H1 (cell line): Measurements from ENCODE around the gene SEMA4D. TPM values are rescaled to one million over a fixed set of nuclear protein-coding genes. Genes with fewer than 3 reads are reported as not detected.

ENCODE experiments used
- CTCF ChIA-PET: fragments of 300-600 bp; sonication (Branson Sonifier 250); formaldehyde crosslinking; loops from one replicate; lab custom pipeline; 2021; ENCODE audit not compliant: partially characterized antibody; lab: Charles Lee
- POLR2A ChIA-PET: fragments of 300-600 bp; sonication (Branson Sonifier 250); formaldehyde crosslinking; loops from one replicate; lab custom pipeline; 2021; ENCODE audit warnings: inconsistent platforms; ENCODE audit not compliant: partially characterized antibody; lab: Charles Lee
- DNase-seq, 2 experiments: peaks; one replicate each; pipeline versions ENCODE4 v3.0.0 to v3.0.0-alpha.2; 2010 to 2022; ENCODE audit warnings: low spot score in 2 of 2, low read depth in 1 of 2, mixed read lengths in 1 of 2
- FAIRE-seq: peaks from 2 replicates; lab custom pipeline; 2011; peaks lifted over from hg19 to GRCh38; lab: Jason Lieb, UNC
- H2AFZ ChIP-seq: 2 replicates; pipeline ENCODE4 v1.8.1; 2012; ENCODE audit warnings: low read length, inconsistent platforms
- H2AK5ac ChIP-seq: 2 replicates; pipeline ENCODE4 v1.6.1; 2013; ENCODE audit warnings: low read depth, low read length
- H2BK120ac ChIP-seq: replicated peaks from 2 replicates; pipeline ENCODE3; 2013; ENCODE audit warnings: low read depth, low read length, inconsistent platforms
- H2BK12ac ChIP-seq: 2 replicates; pipeline ENCODE4 v1.6.1; 2013; ENCODE audit warnings: low read depth, low read length
- H2BK15ac ChIP-seq: 2 replicates; pipeline ENCODE4 v1.6.1; 2013; ENCODE audit warnings: low read length
- H2BK20ac ChIP-seq: 2 replicates; pipeline ENCODE4 v1.6.1; 2013; ENCODE audit warnings: low read length
- H2BK5ac ChIP-seq: 2 replicates; pipeline ENCODE4 v1.6.1; 2013; ENCODE audit warnings: low read depth, low read length
- H3K14ac ChIP-seq: 2 replicates; pipeline ENCODE4 v1.6.1; 2013; ENCODE audit warnings: inconsistent platforms; ENCODE audit not compliant: insufficient read length
- H3K18ac ChIP-seq: 2 replicates; pipeline ENCODE4 v1.6.1; 2013; ENCODE audit warnings: low read length; ENCODE audit errors: extremely low read depth
- H3K23ac ChIP-seq: 2 replicates; pipeline ENCODE4 v1.6.1; 2013; ENCODE audit warnings: inconsistent platforms; ENCODE audit not compliant: insufficient read length
- H3K23me2 ChIP-seq: 2 replicates; pipeline ENCODE4 v1.6.1; 2013; ENCODE audit warnings: low read depth, low read length
- H3K27ac ChIP-seq: 2 replicates; pipeline ENCODE4 v1.6.1; 2011; ENCODE audit warnings: low read depth, low read length, inconsistent platforms
- H3K27me3 ChIP-seq, 4 experiments: replicated peaks in 1 of 4; 1 replicate in 1 of 4; 2 replicates in 3 of 4; pipeline versions ENCODE4 v1.6.1 to v1.8.1; 2011 to 2013; ENCODE audit warnings: low read length in 3 of 4, mild to moderate bottlenecking in 3 of 4, inconsistent platforms in 2 of 4, mixed read lengths in 2 of 4, moderate library complexity in 1 of 4; ENCODE audit not compliant: control insufficient read depth in 3 of 4, insufficient read depth in 3 of 4; ENCODE audit errors: extremely low read depth in 1 of 4
- H3K36me3 ChIP-seq, 4 experiments: 2 replicates each; pipeline versions ENCODE4 v1.6.1 to v1.8.1; 2011 to 2013; ENCODE audit warnings: mild to moderate bottlenecking in 4 of 4, low read length in 3 of 4, moderate library complexity in 2 of 4, control low read depth in 1 of 4, inconsistent platforms in 1 of 4; ENCODE audit not compliant: insufficient read depth in 4 of 4, control insufficient read depth in 2 of 4
- H3K4ac ChIP-seq: replicated peaks from 2 replicates; pipeline ENCODE3; 2013; ENCODE audit warnings: low read length, low read depth, mixed read lengths, inconsistent platforms; ENCODE audit not compliant: insufficient read length
- H3K4me1 ChIP-seq, 4 experiments: replicated peaks in 1 of 4; 1 replicate in 1 of 4; 2 replicates in 3 of 4; pipeline versions ENCODE4 v1.6.1 to v1.8.1; 2011 to 2013; ENCODE audit warnings: low read length in 3 of 4, inconsistent platforms in 2 of 4, mixed read lengths in 1 of 4; ENCODE audit not compliant: insufficient read depth in 4 of 4, control insufficient read depth in 3 of 4
- H3K4me2 ChIP-seq, 2 experiments: 2 replicates each; pipeline versions ENCODE4 v1.6.1 to v1.8.1; 2011 to 2013; ENCODE audit warnings: low read depth in 2 of 2, low read length in 2 of 2, control low read depth in 1 of 2, inconsistent platforms in 1 of 2, mild to moderate bottlenecking in 1 of 2; ENCODE audit not compliant: insufficient read depth in 1 of 2
- H3K4me3 ChIP-seq, 4 experiments: fragments of 200-600, 300-600 bp in 1 of 4; sonication (generic), shearing (Covaris generic), sonication (Bioruptor Twin) in 1 of 4; 2 replicates each; pipeline versions ENCODE4 v1.5.1 to v1.8.1; 2011 to 2016; ENCODE audit warnings: low read length in 4 of 4, low read depth in 3 of 4, control low read depth in 2 of 4, inconsistent platforms in 2 of 4, mild to moderate bottlenecking in 2 of 4, mixed read lengths in 1 of 4, moderate library complexity in 1 of 4; ENCODE audit not compliant: insufficient read depth in 2 of 4; ENCODE audit errors: extremely low read depth in 1 of 4
- H3K56ac ChIP-seq: replicated peaks from 2 replicates; pipeline ENCODE3; 2013; ENCODE audit warnings: low read depth, mild to moderate bottlenecking, mixed read lengths, low read length, inconsistent platforms; ENCODE audit not compliant: insufficient read length
- H3K79me1 ChIP-seq: 2 replicates; pipeline ENCODE4 v1.6.1; 2013; ENCODE audit warnings: low read depth, low read length, control low read depth
- H3K79me2 ChIP-seq, 2 experiments: 2 replicates each; pipeline versions ENCODE4 v1.6.1 to v1.8.1; 2012 to 2013; ENCODE audit warnings: low read length in 2 of 2, mild to moderate bottlenecking in 2 of 2, inconsistent platforms in 1 of 2; ENCODE audit not compliant: insufficient read depth in 2 of 2, control insufficient read depth in 1 of 2
- H3K9ac ChIP-seq, 4 experiments: replicated peaks in 1 of 4; 1 replicate in 1 of 4; 2 replicates in 3 of 4; pipeline versions ENCODE4 v1.6.1 to v1.8.1; 2011 to 2013; ENCODE audit warnings: low read depth in 3 of 4, low read length in 3 of 4, control low read depth in 2 of 4, mild to moderate bottlenecking in 2 of 4, moderate library complexity in 2 of 4, inconsistent platforms in 1 of 4; ENCODE audit errors: extremely low read depth in 1 of 4
- H3K9me3 ChIP-seq, 2 experiments: 2 replicates each; pipeline versions ENCODE4 v1.6.1 to v1.8.1; 2012 to 2013; ENCODE audit warnings: mild to moderate bottlenecking in 2 of 2, moderate library complexity in 2 of 2, control low read depth in 1 of 2, inconsistent platforms in 1 of 2, low read depth in 1 of 2, low read length in 1 of 2, mixed read lengths in 1 of 2; ENCODE audit not compliant: insufficient read depth in 2 of 2
- H4K20me1 ChIP-seq, 2 experiments: replicated peaks in 1 of 2; 2 replicates each; pipeline versions ENCODE3 to v1.8.1; 2011 to 2013; ENCODE audit warnings: inconsistent platforms in 2 of 2, low read length in 2 of 2, mild to moderate bottlenecking in 1 of 2; ENCODE audit not compliant: insufficient read depth in 2 of 2, control insufficient read depth in 1 of 2
- H4K5ac ChIP-seq: 2 replicates; pipeline ENCODE4 v1.6.1; 2013; ENCODE audit warnings: low read length, low read depth, mixed read lengths, inconsistent platforms; ENCODE audit not compliant: insufficient read length
- H4K8ac ChIP-seq: 2 replicates; pipeline ENCODE4 v1.8.0; 2013; ENCODE audit warnings: mild to moderate bottlenecking, moderate library complexity, low read length, inconsistent platforms; ENCODE audit not compliant: insufficient read depth; ENCODE audit errors: extremely low read depth
- H4K91ac ChIP-seq: replicated peaks from 2 replicates; pipeline ENCODE3; 2013; ENCODE audit warnings: low read length, mixed read lengths, inconsistent platforms; ENCODE audit not compliant: insufficient read length
- BRCA1 ChIP-seq: IDR thresholded peaks from 2 replicates; pipeline ENCODE4 v1.6.1; 2012; ENCODE audit warnings: low read depth, low read length, improper control_type of control experiment
- EP300 ChIP-seq, 2 experiments: IDR thresholded peaks; 1 replicate in 1 of 2; 2 replicates in 1 of 2; pipeline ENCODE4 v1.6.1; 2011 to 2012; ENCODE audit warnings: low read depth in 2 of 2, low read length in 2 of 2, mild to moderate bottlenecking in 2 of 2, borderline replicate concordance in 1 of 2, inconsistent platforms in 1 of 2, moderate library complexity in 1 of 2
- GTF2F1 ChIP-seq: IDR thresholded peaks from 2 replicates; pipeline ENCODE4 v1.6.1; 2012; ENCODE audit warnings: low read depth, low read length, improper control_type of control experiment, borderline replicate concordance
- HDAC6 ChIP-seq: IDR thresholded peaks from one replicate; pipeline ENCODE4 v1.7.1; 2012; ENCODE audit warnings: low read depth, mild to moderate bottlenecking, inconsistent platforms, low read length, moderate library complexity
- JUN ChIP-seq: IDR thresholded peaks from 2 replicates; pipeline ENCODE4 v1.6.1; 2011; ENCODE audit warnings: low read depth, mild to moderate bottlenecking, improper control_type of control experiment, low read length
- KDM4A ChIP-seq: IDR thresholded peaks from one replicate; pipeline ENCODE4 v1.7.1; 2012; ENCODE audit warnings: low read depth, mild to moderate bottlenecking, moderate library complexity, low read length, inconsistent platforms; ENCODE audit not compliant: severe bottlenecking
- NANOG ChIP-seq: IDR thresholded peaks from 2 replicates; pipeline ENCODE4 v1.6.1; 2011; ENCODE audit warnings: low read length, low read depth, mild to moderate bottlenecking, inconsistent platforms; ENCODE audit not compliant: insufficient read depth, poor library complexity, severe bottlenecking
- POU5F1 ChIP-seq: IDR thresholded peaks from 2 replicates; pipeline ENCODE4 v1.6.1; 2011; ENCODE audit warnings: low read depth, mild to moderate bottlenecking, low read length, moderate library complexity
- RFX5 ChIP-seq: IDR thresholded peaks from 2 replicates; pipeline ENCODE4 v1.6.1; 2011; ENCODE audit warnings: low read depth, low read length, improper control_type of control experiment, borderline replicate concordance
- SAP30 ChIP-seq: fragments of 300-600 bp; sonication (generic); IDR thresholded peaks from 2 replicates; pipeline ENCODE4 v1.7.1; 2012; ENCODE audit warnings: low read length, moderate library complexity, mild to moderate bottlenecking, inconsistent platforms; ENCODE audit not compliant: insufficient read depth, insufficient replicate concordance
- TBP ChIP-seq: IDR thresholded peaks from 2 replicates; pipeline ENCODE4 v1.6.1; 2011; ENCODE audit warnings: low read depth, low read length, improper control_type of control experiment
- TEAD4 ChIP-seq: IDR thresholded peaks from 2 replicates; pipeline ENCODE4 v1.6.1; 2012; ENCODE audit warnings: low read depth, low read length, inconsistent platforms, mixed read lengths
- WGBS, 2 experiments: shearing (Covaris generic) in 1 of 2; methylation state at CpG; one replicate each; pipeline versions ENCODE4 v1.1.6 to v1.1.7; 2013 to 2015; ENCODE audit warnings: low lambda C conversion rate in 2 of 2, mixed read lengths in 2 of 2, inconsistent platforms in 1 of 2, low coverage in 1 of 2, missing lambda C conversion rate in 1 of 2; ENCODE audit not compliant: insufficient replicate concordance in 2 of 2, insufficient coverage in 1 of 2, insufficient read length in 1 of 2; ENCODE audit errors: extremely low coverage in 1 of 2, missing lambda C conversion rate in 1 of 2; 5-methylcytosine and 5-hydroxymethylcytosine counted together
- polyA plus RNA-seq, 7 experiments: library from polyadenylated mRNA; depleted of rRNA in 3 of 7; stranded (reverse) in 5 of 7; unstranded in 2 of 7; fragments of >200 nt in 5 of 7; fragments of 200-250 nt in 2 of 7; gene quantifications; 1 replicate in 5 of 7; 2 replicates in 1 of 7; 4 replicates in 1 of 7; pipeline versions ENCODE4 v1.2.1 to v1.2.3, GENCODE V29; 2011 to 2013; ENCODE audit warnings: missing spikeins in 2 of 7, mixed read lengths in 2 of 7
- total RNA-seq: library from RNA; stranded (reverse); fragmentation: NEBNext Ultra II Directional; extraction: Animal tissue kit (Norgen Biotek cat#: 25700); gene quantifications from 2 replicates; pipeline ENCODE4 v1.2.1, GENCODE V29; 2021
- TF ChIP-seq, protein P1 (sequence below): IDR thresholded peaks from 2 replicates; pipeline ENCODE4 v1.6.1; 2012; ENCODE audit warnings: inconsistent platforms

The SEMA4D gene
- total and polyA plus RNA-seq, 2 of the 8 experiments (the other 6 are each of a cell fraction or from before 2014, with no cell fraction given) = 21.0 to 70.4 TPM

DNA sequence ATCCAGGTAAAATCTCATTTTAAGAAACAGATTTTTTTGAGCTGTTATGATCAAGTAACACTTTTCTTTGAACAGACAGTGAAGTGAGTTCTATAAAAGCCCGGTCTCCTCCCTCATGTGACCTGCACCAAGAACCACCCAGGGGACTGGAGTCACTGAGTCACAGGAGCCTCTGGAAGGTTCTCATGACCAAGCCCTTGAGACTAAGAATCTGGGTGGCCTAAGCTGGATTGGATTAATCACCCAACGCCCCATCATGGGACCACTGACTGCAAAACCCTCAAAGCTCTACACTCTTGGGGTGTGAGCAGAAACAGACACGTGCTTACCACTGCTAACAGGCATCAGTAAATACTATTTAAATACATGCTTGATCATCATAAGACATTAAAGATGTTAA lies 131.2 kb downstream of the SEMA4D start:
- Histone ChIP-seq H2BK5ac (no peak overlapping the region), H3K56ac (no peak overlapping the region), H2BK12ac (no peak overlapping the region), H3K27ac (no peak overlapping the region), H3K4ac (no peak overlapping the region), H2BK20ac (no peak overlapping the region), H2AFZ (no peak overlapping the region), H3K27me3 (no peaks in the 10 kb centered on the region), H3K23me2 (peaks cover 21% of the 10 kb centered on the region; the same call in 1 of the 2 replicates), H4K5ac (no peak overlapping the region), H3K4me1 (no peaks in the 10 kb centered on the region), H4K20me1 (peaks cover 0 to 19% of the 10 kb centered on the region in 2 experiments), H2BK15ac (no peak overlapping the region), H3K18ac (no peak overlapping the region), H3K23ac (no peak overlapping the region), H3K14ac (no peak overlapping the region), H4K8ac (no peak overlapping the region), H3K36me3 (peaks cover 2 to 6% (median 4%) of the 10 kb centered on the region in 4 experiments; a peak in 6 of 8 replicates), H3K4me3 (no peak overlapping the region), H2BK120ac (no peak overlapping the region), H2AK5ac (no peak overlapping the region), H3K9ac (no peak overlapping the region), H3K9me3 (no peaks in the 10 kb centered on the region), H3K4me2 (no peak overlapping the region), H3K79me2 (no peaks in the 10 kb centered on the region), H4K91ac (no peak overlapping the region), H3K79me1 (peaks cover 4% of the 10 kb centered on the region)
- CTCF ChIA-PET = interaction anchor here (0.9 kb wide), 1 partner anchor 51 kb away, joined by 3 read pairs; no protein-coding TSS in a partner anchor
- POLR2A ChIA-PET = interaction anchor here (0.6 to 1.2 kb wide), 4 partner anchors 14 to 924 kb away, joined by 3 read pairs; no protein-coding TSS in a partner anchor
- FAIRE-seq (no peak), DNase-seq (no peak)
- WGBS, 2 experiments = 91% methylated on average over 3 of the region's 3 CpGs; no CpG with 5 or more reads in 1 of the 2 experiments
- TF ChIP-seq POU5F1 = no peak
- no peak for TF ChIP-seq RFX5
- TF ChIP-seq NANOG = no peak
- TF ChIP-seq TEAD4 = no peak
- TF ChIP-seq JUN = no peak
- no peak for TF ChIP-seq SAP30
- TF ChIP-seq HDAC6 = no peak
- no peak for TF ChIP-seq BRCA1
- TF ChIP-seq KDM4A = no peak
- TF ChIP-seq EP300 (IDR thresholded peaks at IDR 0.05; ENCODE audit: borderline replicate concordance in 1 of 2, low read depth in 2 of 2, low read length in 2 of 2) = no peak
- TF ChIP-seq TBP = no peak
- TF ChIP-seq GTF2F1 = no peak
- TF ChIP-seq, protein P1, sequence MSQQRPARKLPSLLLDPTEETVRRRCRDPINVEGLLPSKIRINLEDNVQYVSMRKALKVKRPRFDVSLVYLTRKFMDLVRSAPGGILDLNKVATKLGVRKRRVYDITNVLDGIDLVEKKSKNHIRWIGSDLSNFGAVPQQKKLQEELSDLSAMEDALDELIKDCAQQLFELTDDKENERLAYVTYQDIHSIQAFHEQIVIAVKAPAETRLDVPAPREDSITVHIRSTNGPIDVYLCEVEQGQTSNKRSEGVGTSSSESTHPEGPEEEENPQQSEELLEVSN = no peak
